ENCODE data around the gene STAG1.
A peak's percentile ranks its signal among the peaks of the same experiment; 100 is the strongest.
"Not testable (repeated sequence)": the region's sequence is repeated elsewhere in the genome, so short reads cannot be mapped to it uniquely, and the experiment has no call there.

The STAG1 gene

DNA sequence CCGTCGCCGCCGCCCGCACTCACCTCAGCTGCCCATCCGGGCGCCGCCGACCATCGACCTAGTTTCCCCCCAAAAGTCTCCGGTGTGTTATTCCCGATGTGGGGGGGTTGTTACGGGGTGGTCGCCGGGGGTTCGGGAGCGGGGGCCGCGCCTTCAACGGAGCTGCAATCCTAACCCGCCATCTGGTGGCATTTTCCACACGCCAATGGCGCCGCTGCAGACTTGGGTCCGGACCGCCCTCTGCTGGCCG, at the start of gene STAG1:
TSS of gene STAG1 (minus strand) at position 207 of the 250 bp plus-strand sequence. CDS start 121,480 bp downstream, outside the sequence.
- peak within 1 kb of the TSS; percentile 83 for H3K4me3 ChIP-seq (ENCODE audit: control insufficient read depth, low read depth, low read length)
- no peak for DNase-seq (ENCODE audit: low read depth)
- TF ChIP-seq, protein P1, sequence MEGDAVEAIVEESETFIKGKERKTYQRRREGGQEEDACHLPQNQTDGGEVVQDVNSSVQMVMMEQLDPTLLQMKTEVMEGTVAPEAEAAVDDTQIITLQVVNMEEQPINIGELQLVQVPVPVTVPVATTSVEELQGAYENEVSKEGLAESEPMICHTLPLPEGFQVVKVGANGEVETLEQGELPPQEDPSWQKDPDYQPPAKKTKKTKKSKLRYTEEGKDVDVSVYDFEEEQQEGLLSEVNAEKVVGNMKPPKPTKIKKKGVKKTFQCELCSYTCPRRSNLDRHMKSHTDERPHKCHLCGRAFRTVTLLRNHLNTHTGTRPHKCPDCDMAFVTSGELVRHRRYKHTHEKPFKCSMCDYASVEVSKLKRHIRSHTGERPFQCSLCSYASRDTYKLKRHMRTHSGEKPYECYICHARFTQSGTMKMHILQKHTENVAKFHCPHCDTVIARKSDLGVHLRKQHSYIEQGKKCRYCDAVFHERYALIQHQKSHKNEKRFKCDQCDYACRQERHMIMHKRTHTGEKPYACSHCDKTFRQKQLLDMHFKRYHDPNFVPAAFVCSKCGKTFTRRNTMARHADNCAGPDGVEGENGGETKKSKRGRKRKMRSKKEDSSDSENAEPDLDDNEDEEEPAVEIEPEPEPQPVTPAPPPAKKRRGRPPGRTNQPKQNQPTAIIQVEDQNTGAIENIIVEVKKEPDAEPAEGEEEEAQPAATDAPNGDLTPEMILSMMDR (IDR thresholded peaks at IDR 0.05; ENCODE audit: control insufficient read depth, insufficient read depth, low read depth, low read length, missing control alignments) = peak; percentile 96

DNA sequence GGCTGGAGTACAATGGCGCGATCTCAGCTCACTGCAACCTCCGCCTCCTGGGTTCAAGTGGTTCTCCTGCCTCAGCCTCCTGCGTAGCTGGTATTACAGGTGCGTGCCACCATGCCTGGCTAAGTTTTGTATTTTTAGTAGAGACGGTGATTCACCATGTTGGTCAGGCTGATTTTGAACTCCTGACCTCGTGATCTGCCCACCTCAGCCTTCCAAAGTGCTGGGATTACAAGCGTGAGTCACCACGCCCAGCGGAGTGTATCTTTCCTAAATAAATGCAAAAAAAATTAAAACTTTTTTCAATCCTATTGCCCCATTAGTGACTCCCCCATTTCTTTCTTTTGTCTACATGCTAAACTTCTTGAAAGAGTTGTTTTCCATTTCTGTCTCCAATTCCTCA, 49.0 kb upstream of the STAG1 start:
- not testable (repeated sequence) for DNase-seq (ENCODE audit: low read depth); H3K4me3 ChIP-seq (ENCODE audit: control insufficient read depth, low read depth, low read length)

DNA sequence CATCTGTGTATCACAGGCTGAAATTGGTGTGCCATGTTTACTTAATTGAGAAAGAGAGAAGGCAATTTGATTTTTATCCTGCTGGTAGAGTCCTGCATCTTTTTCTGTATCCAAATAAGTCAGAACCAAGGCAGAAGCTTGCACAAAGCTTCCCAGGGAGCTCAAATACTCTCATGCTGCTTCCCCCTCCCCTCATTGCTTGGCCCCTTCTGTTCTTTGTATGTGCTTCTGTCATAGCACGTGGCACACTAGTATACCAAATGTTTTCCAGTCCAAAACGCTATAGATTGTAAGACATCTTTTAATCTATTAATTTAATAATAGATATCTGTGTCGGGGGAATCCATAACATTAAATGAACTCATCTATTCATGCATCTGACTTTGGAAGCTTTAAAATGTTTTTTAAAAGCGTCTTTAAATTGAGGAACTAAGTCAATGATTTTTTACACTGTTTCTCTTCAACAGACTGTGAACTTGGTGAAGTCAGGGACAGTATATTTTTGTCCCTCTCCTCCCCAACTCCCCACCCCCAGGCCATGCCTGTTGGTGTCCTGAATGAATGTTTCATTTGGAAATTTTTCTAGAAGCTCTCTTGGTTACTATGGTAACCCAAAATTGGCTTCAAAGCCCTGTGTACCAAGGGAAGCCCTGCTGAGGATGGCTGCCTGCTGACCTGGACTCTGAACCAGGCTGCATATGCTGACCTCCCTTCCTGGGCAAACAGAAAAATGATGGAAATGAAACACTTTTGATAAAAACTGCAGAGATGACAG, 40.6 kb upstream of the STAG1 start:
- no peak overlapping the region for H3K4me3 ChIP-seq (ENCODE audit: control insufficient read depth, low read depth, low read length)
- no peak for DNase-seq (ENCODE audit: low read depth)

DNA sequence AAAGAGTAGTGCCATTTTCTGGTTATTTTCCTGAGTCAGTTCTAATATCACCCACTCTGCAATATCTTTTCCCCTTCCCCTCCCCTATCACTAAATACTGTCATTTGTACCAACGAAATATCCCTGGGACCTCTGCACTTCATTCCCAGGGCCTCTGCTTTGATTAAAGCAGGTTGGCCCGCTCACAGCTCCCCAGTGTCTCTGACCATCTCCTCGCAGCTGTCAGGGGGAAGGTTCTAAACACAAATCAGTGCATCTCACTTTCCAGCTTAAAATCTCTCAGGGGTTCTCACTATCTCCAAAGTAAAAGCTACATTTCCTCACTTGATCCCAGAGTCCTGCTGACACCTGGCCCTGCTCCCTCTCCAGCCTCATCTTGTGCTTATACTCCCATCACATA, 38.6 kb upstream of the STAG1 start:
- DNase-seq (ENCODE audit: low read depth) = no peak
- H3K4me3 ChIP-seq (ENCODE audit: control insufficient read depth, low read depth, low read length) = no peak overlapping the region
- TF ChIP-seq, protein P1 (IDR thresholded peaks at IDR 0.05; ENCODE audit: control insufficient read depth, insufficient read depth, low read depth, low read length, missing control alignments) = no peak

More for the DNA sequence above, 40.6 kb upstream of the STAG1 start:
- TF ChIP-seq, protein P1 (IDR thresholded peaks at IDR 0.05; ENCODE audit: control insufficient read depth, insufficient read depth, low read depth, low read length, missing control alignments) = no peak

DNA sequence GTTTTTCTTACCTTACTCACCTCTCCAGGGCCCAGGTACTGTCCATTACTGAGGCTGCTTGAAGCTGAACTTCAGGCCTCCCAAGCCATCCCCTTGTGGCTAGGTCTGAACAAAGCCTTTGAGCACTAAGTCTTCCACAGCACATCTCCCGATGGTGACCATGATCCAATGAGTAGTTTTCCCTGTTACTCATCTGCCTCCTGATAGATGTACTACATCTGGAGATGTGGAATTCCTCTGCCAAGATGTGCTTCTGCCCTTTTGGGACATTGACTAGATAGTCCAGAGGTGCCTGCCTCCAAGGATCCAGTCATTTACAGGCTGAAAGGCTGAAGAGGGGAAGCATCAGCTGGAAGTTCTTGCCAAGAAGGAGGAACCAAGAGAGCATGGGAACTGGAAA, 37.8 kb upstream of the STAG1 start:
- DNase-seq (ENCODE audit: low read depth) = no peak
- TF ChIP-seq, protein P1 (IDR thresholded peaks at IDR 0.05; ENCODE audit: control insufficient read depth, insufficient read depth, low read depth, low read length, missing control alignments) = no peak
- H3K4me3 ChIP-seq (ENCODE audit: control insufficient read depth, low read depth, low read length) = no peak overlapping the region

DNA sequence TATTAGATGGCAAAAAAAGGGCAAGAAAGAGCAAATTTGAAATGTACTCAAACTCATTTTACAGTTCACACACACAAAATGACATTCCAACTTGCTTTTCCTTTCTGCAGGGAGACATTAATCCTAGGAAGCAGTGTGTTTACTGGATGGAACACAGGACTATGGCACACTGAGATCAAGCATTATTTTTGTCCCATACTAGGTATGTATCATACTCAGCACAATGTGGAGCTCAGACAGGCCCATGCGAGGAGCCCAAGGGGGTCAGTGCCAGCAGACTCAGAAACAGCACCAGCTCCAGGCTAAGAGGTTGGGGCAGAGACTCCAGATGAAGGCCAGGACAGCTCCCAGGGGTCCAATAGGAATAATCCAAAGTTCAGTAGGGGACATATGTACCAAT, 36.0 kb upstream of the STAG1 start:
- H3K4me3 ChIP-seq (ENCODE audit: control insufficient read depth, low read depth, low read length) = no peak overlapping the region
- TF ChIP-seq, protein P1 (IDR thresholded peaks at IDR 0.05; ENCODE audit: control insufficient read depth, insufficient read depth, low read depth, low read length, missing control alignments) = no peak
- DNase-seq (ENCODE audit: low read depth) = no peak

DNA sequence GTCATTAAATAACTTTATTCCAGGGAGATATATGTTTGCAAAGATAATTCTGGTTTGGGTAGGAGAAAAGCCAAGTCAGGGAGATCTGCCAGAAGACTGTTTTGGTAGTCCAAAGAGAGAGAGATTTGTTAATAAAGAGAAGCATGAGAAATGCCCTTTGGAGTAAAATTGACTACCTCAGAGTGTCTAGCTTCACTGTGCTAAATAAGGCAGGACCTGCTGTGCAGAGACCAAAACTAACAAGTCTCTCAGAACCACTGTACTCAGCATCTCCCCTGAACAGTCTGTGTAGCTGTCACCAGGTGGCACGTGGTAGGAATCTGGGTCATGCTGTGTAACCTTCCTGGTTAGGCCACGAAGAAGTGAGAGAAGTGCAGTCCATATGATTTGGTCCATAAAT, 35.2 kb upstream of the STAG1 start:
- no peak for DNase-seq (ENCODE audit: low read depth)
- TF ChIP-seq, protein P1 (IDR thresholded peaks at IDR 0.05; ENCODE audit: control insufficient read depth, insufficient read depth, low read depth, low read length, missing control alignments) = no peak
- no peak overlapping the region; the same call in 1 of the 2 replicates for H3K4me3 ChIP-seq (ENCODE audit: control insufficient read depth, low read depth, low read length)
